Activated CD4-positive, alpha-beta T cell treated with anti-CD3 and anti-CD28 coated beads, Interleukin-2, amount 50 U/mL, for 16 hours (primary cell): ENCODE results near the gene PHTF1.

Experiments used
- DNase-seq: peaks from one replicate; pipeline ENCODE4 v3.0.0-alpha.2; 2020

Gene PHTF1

DNA sequence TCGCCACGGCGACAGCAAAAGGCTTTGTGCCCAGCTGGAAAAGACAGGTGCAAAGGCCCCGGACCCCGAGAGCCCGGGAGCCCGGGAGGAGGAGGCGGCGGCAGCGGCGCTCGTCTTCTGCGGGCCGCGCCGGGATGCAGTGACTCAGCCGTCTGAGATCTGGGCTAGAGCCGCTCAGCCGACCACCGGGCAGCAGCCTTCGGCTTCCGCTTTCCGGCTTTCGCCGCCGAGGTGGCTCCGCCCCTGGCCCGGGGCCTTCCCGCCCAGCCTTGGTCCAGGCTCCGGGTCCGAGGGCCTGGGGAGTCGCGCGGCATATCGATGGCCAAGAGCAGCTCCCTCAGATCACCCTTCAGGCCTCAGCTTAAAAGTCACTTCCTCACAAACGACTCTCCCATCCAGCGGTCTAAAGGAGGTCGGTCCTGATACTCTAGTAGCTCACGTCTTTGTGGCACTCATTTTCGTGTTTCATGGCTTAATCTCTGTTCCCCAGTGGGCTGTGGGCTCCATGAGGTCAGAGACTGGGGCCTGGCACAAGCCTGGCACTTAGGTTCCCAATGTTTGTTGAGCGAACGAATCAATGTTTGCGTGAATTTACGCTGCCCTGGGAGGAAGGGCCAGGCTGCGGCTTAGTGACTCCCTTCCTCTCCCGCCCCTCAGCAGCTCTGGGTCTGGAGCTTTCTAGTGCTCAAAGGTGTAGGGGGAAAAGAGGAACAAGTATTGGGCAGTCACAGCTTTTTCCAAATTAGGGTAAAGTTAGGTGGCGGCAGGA, at the start of gene PHTF1:
PHTF1 (minus strand) TSS at position 154 of the 769 bp plus-strand sequence. CDS start 783 bp downstream, outside the sequence.
- DNase-seq, result peak; percentile 77

DNA sequence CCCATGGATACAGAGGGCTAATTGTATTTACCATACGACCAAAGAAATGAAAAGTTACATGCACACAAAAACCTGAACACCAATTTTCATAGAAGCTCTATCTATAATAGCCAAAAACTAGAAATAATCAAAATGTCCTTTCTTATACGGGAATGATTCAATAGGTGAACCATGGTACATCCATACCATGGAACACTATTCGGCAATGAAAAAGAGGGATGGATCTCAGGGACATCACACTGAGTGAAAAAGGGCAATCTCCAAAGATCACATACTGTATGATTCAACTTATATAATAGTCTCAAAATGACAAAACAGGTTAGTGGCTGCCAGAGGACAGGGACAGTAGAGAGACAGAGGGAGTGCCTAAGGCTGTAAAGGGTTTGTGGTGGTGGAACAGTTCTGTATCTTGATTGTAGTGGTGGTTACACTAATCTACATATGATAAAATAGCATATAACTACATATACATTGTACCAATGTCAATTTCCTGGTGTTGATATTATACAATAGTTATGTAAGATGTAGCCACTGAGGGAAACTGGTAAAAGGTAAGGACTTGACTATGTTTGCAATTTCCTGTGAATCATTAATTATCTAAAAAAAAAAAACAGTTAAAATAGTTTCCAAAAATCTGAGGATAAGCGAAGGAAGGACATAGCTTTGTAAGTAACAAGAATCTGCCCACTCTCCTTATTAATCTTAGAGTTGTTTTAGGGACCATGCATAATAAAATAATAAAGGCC, 49.3 kb upstream of the PHTF1 start:
- DNase-seq, result no peak

DNA sequence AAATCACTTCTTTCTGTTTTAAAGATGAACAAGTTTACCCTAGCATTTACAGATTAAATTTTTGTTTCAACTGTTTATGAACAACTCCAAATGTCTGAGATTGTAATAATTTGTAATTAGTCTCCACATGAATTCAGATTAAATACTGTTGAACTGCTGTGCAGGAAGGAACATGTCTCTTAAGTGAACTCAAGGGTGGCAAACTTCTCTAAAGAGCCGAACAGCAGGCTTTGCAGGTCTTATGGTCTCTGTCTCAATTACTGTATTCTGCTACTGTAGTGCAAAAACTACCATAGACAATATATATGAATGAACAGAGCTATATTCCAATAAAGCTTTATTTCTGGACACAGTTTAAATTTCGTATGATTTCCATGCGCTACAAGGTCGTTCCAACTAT, 46.4 kb upstream of the PHTF1 start:
- no peak for DNase-seq

DNA sequence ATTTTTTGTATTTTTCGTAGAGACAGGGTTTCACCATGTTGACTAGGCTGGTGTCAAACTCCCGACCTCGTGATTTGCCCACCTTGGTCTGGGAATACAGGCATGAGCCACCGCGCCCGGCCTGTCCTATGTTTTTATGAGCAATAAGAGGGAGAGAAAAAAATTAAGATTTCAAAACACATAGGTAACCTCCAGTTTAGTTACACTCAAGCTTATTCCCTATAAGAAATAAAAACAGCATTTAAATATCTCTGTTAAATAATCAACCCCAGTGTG, 45.9 kb upstream of the PHTF1 start:
- DNase-seq, result no peak

DNA sequence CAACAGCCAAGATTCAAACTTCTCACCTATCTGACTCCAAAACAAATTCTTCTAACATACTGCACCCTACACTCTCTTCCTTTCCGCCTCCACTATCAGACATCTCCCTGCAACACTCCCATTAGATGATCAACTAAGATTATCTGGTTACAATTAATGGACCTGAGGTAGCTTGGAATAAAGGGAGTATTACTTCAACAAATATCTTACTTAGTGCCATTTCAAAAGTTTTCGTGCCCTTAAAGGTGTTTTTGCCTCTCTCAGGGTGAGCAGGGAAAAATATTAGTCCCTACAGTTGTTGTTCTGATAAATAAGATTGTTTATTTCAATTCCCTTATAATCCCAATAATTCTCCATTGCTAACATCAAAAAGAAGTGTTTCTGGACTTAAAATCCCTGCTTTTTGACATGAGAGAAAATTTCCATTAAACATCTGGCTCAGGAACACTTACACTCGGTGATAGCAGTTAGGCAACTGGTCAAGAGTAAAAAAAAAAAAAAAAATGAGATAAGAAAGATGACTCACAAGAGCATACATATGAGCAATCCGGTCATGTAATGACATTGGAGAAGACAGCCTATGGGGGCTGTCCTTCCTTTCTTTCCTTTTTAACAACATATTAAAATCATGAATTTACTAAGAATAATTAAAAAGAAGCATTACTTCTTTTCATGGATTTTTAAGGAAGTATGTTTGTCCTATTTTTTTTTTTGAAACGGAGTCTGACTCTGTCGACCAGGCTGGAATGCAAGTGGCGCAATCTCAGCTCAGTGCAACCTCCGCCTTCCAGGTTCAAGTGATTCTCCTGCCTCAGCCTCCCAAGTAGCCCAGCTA, 45.4 kb upstream of the PHTF1 start:
- DNase-seq, result no peak

DNA sequence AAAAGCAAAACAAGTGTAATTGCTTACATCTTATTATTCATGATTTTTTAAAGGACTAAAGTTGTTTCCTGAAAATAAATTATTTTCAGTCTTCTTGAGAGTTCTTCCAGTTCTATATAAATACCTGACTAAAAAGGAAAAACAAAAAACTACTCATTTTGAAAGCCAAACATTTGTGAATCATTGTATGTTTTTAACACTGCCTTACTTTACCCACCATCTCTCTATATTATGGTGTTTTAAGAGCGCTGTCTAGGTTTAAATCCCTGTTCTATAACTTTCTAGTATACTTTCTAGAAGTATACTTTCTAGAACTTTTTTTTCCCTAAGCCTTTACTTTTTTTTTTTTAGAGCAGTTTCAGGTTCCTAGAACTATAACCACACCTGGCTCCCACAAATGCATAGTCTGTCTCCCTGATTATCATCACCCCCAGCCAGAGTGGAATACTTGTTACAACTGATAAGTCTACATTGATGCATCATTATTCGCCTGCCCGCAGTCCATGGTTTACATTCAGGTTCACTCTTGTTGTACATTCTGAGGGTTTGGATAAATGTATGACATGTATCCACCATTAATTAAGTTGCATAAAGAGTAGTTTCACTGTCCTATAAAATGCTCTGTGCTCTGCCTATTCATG, 43.2 kb upstream of the PHTF1 start:
- peak; percentile 51 for DNase-seq

DNA sequence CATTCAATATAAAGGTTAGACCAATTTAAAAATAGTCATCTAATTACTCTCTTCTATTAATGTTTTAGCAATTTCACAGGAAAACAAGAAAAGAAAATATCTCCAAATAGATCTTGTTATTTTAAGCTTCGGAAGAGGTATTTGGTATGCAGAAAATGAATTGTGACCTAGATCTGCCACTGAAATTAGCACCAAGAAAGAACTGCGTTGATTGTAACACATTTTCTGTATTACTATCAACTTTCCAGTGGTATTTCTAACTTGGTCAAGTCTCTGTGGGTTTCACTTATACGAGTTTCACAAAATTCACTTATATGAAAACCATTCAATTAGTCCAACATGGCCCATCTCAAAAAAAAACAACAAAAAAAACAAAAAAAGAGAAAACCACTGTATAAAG, 41.2 kb upstream of the PHTF1 start:
- no peak for DNase-seq

DNA sequence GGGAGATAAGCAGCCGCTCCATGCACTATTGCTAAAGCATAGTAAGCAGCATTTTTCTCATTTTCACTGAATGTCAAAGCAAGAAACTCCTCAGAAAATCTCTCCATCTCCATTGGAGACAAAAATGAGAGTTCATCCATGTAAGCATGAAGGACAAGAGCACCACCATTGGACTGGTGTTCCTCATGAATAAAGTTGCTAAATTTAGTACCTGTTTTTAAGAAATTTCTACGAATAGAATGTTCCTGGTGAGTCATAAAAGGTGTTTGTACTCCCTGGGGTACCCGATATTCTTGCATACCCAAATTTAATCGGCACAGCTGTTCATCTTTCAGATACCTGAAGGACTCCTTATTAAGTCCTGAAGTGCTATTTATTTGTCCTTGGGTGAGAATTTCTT, 38.2 kb upstream of the PHTF1 start:
- DNase-seq, result no peak

DNA sequence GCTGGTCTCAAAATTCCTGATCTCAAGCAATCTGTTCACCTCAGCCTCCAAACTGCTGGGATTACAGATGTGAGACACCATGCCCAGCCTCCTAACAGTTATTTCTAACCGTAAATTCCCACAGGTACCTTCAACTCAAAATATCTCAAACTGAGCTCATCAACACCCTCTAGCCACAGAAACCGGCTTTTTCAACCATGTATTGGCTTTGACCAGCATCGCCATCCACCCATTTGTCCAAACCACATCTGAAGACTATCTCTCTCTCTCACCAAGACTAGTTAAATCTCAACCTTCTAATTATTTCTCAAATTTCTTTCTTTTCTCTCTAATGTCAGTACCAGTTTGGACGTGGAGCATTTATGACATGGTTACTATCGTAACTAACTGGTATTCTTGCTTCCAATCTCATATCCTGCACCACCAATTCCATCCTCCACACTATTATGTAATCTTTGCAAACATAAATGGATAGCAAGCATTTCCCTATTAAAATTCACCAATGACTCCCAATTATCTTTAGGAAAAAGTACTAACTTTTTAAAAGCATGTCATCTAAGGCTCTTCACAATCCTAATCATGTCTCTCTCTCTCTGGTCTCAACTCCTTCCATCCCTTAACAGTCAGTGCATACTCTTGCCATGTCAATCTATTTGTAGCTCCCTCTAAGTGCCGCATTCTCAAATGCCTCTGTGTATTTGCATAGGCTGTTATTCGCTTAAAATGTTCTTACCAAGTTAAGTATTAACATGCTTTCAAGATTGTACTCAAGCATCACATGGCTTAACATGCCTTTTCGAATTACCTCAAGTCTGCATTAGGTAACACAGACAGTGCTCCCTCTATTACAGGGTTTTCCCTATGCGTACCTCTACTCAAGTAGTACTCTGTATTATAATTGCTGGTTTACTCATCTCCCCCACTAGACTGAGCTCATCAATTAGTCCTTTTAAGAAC, 34.9 kb upstream of the PHTF1 start:
- DNase-seq, result no peak

DNA sequence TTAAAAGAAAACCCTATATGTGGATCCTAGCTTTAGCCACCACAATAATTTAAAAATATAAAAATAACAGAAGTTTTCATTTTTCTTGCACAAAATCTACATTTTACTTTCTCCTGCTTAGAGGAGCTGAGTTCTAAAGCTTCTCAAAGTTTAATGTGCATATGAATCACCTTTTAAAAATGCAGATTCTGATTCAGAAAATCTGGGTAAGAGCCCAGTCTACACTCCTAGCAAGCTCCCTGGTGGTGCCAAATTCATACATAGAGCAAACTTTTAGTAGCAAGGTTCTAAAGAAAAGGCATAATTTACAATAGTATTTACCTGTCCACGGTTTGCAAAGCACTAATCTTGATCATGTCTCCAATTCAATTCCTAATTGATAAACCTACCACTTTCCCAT, 33.7 kb upstream of the PHTF1 start:
- no peak for DNase-seq

DNA sequence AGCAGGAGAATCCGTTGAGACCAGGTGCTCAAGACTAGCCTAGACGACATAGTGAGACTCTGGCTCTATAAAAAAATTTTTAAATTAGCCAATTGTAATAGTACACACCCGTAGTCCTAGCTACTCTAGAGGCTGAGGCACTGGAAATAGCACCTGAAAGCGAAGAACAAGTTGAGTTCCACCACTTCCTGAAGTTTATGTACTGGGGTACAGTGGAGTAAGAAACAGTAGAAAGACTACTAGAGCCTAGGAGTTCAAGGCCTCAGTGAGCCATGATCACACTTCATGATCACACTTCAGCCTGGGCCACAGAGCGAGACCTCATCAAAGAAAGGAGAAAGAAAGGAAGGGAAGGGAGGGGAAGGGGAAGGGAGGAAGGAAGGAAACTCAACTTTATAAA, 33.2 kb upstream of the PHTF1 start:
- DNase-seq, result no peak

DNA sequence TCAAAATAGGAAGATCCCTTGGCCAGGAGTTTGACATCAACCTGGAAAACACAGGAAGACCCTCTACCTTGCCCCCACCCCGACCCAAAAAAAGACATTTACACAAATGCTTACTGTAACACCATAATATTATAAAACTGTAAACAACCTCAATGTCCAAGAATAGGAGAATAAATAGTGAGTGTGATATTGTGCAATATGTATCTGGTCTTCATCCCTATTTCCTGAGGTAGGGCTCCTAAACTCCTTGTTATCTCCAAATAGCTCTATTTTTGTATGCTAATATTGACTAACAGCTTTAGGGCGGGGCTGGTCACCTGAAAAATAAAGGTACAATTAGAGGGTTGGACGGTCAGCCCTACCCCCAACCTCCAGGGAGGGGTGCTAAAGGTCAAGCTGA, 29.5 kb upstream of the PHTF1 start:
- no peak for DNase-seq

DNA sequence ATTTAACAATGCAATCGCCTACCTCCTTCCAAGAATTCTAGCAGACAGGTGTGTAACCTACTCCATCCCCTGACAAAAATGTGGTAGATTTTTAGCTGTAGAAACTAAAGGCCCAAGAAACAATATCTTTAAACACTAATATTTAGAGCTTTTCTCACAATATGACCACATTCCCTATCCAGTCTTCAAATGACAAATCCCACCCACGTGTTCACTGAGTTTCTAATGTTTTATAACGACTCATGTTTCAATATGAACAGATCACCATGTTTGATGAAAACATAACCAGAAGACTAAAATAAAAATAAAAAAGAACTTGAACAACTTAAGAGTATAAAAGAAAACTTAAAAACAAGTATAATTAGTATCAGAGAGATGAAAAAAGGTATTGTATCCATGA, 28.4 kb upstream of the PHTF1 start:
- DNase-seq, result no peak

DNA sequence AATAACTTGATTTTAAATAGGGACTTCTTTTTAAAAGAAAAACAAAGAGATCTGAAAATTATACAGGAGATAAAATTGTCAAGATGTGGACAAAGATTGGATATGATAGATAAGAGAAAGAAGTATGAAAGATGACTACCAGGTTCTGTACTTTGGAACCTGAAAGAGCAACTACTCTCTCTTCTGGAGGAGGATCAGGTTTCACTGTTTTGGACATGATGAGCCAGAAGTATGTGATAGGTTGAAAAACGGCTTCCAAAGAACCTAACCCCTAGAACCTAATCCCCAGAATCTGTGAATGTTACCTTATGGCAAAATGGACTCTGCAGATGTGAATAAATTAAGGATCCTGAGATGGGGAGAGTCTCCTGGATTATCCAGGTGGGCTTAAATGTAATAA, 26.8 kb upstream of the PHTF1 start:
- no peak for DNase-seq

DNA sequence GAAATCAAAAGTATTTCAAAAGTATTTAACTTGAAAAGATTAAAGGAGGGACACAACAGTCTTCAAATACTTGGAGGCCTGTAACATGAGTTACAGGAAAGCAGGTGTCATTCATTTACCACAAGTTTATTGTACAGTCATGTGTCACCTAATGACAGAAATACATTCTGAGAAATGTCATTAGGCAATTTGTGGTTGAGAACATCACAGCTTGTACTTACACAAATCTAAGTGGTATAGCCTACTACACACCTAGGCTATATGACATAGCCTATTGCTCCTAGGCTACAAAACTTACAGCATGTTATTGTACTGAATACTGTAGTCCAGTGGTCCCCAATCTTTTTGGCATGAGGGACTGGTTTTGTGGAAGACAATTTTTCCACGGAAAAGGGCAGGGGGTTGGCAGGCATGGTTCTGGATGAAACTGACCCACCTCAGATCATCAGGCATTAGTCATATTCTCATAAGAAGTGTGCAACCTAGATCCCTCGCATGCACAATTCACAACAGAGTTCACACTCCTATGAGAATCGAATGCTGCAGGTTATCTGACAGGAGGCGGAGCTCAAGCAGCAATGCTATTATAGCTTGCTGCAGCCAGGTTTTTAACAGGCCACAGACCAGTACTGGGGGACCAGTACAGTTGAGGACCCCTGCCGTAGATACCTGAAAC, 25.0 kb upstream of the PHTF1 start:
- DNase-seq, result peak; percentile 71

DNA sequence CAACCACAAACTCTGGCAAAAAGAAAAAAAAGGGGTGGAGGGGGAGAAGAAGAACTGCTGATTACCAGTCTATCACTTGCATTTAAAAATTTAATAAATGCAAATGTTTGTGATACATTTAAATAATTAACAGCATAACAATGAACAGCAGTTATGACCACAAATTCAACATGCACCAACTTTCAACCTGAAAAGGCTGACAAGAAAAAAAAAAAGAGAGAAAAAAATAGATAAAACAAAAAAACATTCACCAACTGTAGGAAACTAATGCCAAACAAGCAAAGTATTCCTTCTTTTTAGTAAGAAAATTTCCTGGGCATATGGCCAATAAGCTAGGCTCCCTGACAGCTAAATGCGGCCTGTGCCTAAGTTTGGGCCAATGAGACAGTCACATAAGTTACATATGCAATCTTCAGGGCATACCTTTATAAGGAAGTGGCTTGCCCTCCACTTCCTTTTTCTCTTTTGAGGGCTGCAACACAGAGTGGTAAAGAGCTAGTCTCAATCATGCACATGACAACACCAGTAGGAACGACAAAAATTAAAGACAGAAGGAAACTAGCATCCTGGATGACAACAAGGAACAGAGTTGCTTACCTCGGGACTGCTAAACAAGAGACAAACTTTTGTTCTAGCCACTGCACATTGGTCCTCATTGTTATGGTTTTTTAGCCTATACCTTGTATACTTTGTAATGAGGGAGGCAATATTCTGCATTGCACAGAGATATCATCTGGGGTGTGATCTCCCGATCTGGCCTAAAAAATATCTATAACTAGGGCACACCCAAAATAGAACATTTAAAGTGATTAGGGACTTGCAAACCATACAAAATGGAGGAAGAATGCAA, 24.2 kb upstream of the PHTF1 start:
- peak; percentile 79 for DNase-seq

DNA sequence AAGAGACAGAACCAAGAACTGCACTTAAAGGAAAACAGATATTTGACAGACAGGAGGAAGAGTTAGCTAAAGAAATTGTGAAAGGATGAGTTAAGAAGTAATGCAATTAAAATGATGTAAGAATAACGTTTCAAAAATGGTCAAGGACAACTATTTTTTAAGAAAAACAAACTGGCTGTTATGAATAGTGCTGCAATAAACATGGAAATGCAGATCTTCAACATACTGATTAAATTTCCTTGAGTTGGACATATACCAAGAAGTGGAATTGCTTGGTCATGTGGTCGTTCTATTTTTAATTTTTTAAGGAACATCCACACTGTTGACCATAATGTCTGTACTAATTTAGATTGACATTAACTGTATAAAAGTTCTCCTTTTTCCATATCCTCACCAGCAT, 23.1 kb upstream of the PHTF1 start:
- no peak for DNase-seq

DNA sequence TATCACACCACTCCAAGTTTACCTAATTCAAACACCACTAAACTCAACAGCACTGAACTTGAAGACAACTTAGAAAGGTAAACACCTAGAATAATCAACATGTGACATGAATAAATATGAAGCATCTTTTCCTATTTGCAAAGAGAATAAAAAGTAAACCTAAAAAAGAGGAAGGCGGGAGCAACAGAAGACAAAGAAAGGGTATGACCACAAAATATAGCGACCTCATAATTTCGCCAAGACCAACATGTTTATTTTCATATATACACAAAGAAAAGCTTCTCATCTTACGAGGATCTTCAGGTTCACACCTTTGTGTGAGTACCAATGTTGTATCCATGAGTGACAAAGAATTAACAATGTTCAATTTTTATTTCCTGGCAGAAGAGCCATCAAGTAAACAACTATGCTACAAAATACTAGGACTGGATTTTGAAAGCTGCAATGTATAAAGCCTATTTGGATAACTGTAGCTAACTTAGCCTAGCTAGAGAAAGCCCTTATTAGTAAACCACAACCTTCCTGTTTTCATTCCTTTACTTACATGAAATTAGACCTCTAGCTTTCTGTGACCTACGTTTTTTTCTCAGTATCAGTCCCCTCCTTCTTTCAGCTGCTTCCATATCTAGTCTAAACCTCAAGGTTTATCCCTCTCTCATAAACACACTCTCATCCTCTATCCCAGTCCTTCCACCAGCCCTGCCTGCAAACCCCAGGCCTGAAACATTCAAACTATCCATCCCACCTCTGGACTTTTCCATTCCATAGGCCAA, 21.3 kb upstream of the PHTF1 start:
- peak; percentile 42 for DNase-seq

DNA sequence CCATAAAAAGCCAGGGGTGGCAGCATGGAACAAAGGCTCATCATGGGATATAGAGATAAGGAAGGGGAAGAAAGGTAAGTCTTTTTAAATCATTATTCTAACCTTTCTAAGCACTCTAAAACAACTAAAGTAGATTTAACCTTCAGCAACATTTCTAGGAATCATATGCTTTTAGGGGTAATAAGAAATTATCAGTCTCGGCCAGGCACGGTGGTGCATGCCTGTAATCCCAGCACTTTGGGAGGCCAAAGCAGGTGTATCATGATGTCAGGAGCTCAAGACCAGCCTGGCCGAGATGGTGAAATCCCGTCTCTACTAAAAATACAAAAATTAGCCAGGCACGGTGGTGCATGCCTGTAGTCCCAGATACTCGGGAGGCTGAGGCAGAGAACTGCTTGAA, 20.3 kb upstream of the PHTF1 start:
- DNase-seq, result no peak

DNA sequence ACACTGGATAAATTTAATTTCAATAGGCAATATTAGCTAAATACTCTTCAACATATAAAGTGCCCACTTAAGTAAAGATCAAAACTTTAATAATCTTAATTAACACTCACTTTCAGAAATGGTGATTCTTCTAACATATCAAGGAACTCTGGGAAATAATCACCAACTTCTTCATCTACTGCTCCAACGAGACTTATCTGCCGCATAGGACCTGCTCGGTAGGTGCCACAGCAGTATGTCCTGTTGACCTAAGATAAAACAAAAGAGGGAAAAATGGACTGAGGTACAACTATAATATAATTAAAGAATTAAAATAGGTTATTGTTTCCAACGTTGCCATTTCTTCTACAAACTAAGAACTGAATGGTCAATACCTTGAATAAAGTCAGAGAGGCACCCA, 18.3 kb upstream of the PHTF1 start:
- no peak for DNase-seq
